WTC11 (cell line): ENCODE data around the gene POLK. TPM values are rescaled to one million over a fixed set of nuclear protein-coding genes. Genes with fewer than 3 reads are reported as not detected.

ENCODE experiments used
- ATAC-seq: fragments of 200-7000 bp; cut with Tn5 transposase; 2 replicates; pipeline ENCODE4 v1.10.0; 2021; ENCODE audit warnings: mild to moderate bottlenecking, moderate library complexity
- CTCF ChIA-PET: fragments of 300-600 bp; sonication (Branson Sonifier 250); formaldehyde crosslinking; loops from one replicate; lab custom pipeline; 2021; ENCODE audit warnings: antibody characterized with exemption; lab: Charles Lee
- POLR2A ChIA-PET: fragments of 350-600 bp; sonication (Branson Sonifier 250); formaldehyde crosslinking; loops from one replicate; lab custom pipeline; 2021; ENCODE audit warnings: antibody characterized with exemption; lab: Charles Lee
- DNase-seq: peaks from one replicate; pipeline ENCODE4 v3.0.0; 2021; ENCODE audit warnings: low spot score
- H3K27ac Mint-ChIP-seq: 2 replicates; pipeline ENCODE4 v1.8.0; 2021; ENCODE audit warnings: mixed read lengths
- H3K27me3 Mint-ChIP-seq: 2 replicates; pipeline ENCODE4 v1.8.0; 2021; ENCODE audit warnings: low read depth, mild to moderate bottlenecking, moderate library complexity, mixed read lengths
- H3K36me3 Mint-ChIP-seq: 2 replicates; pipeline ENCODE4 v1.8.0; 2021; ENCODE audit warnings: mixed read lengths
- H3K4me1 Mint-ChIP-seq: 2 replicates; pipeline ENCODE4 v1.8.0; 2022; ENCODE audit warnings: mixed read lengths
- H3K4me3 Mint-ChIP-seq: 2 replicates; pipeline ENCODE4 v1.8.0; 2021; ENCODE audit warnings: mild to moderate bottlenecking, moderate library complexity, mixed read lengths
- H3K9me3 Mint-ChIP-seq: 2 replicates; pipeline ENCODE4 v1.8.0; 2021; ENCODE audit warnings: mixed read lengths
- AR ChIP-seq: fragments of 250-450 bp; sonication (Bioruptor Pico); IDR thresholded peaks from 2 replicates; pipeline ENCODE4 v1.9.0; 2021; ENCODE audit warnings: mild to moderate bottlenecking
- CREM ChIP-seq: sonication (generic); formaldehyde crosslinking; IDR thresholded peaks from 2 replicates; pipeline ENCODE4 v1.8.1; 2022; ENCODE audit warnings: mild to moderate bottlenecking, missing genetic modification reagents, moderate library complexity
- E2F4 ChIP-seq: sonication (generic); formaldehyde crosslinking; IDR thresholded peaks from 2 replicates; pipeline ENCODE4 v1.8.1; 2022; ENCODE audit warnings: low read depth, mild to moderate bottlenecking, moderate library complexity, missing genetic modification reagents, borderline replicate concordance
- E2F5 ChIP-seq: sonication (generic); formaldehyde crosslinking; IDR thresholded peaks from 2 replicates; pipeline ENCODE4 v1.8.1; 2022; ENCODE audit warnings: mild to moderate bottlenecking, moderate library complexity, missing genetic modification reagents
- ESRRA ChIP-seq: sonication (generic); formaldehyde crosslinking; IDR thresholded peaks from 2 replicates; pipeline ENCODE4 v1.8.1; 2022; ENCODE audit warnings: mild to moderate bottlenecking, missing genetic modification reagents, borderline replicate concordance
- FOXJ3 ChIP-seq: sonication (generic); formaldehyde crosslinking; IDR thresholded peaks from 2 replicates; pipeline ENCODE4 v1.9.0; 2021; ENCODE audit warnings: missing genetic modification reagents, mild to moderate bottlenecking, borderline replicate concordance
- GTF2I ChIP-seq: fragments of 250-450 bp; sonication (Bioruptor Pico); conservative IDR thresholded peaks from 2 replicates; pipeline ENCODE4 v1.4.0; 2021; ENCODE audit warnings: mild to moderate bottlenecking
- IRF1 ChIP-seq: sonication (generic); formaldehyde crosslinking; IDR thresholded peaks from 2 replicates; pipeline ENCODE4 v1.8.0; 2023; ENCODE audit warnings: missing genetic modification reagents
- JAZF1 ChIP-seq: fragments of 250-450 bp; sonication (Bioruptor Pico); IDR thresholded peaks from 2 replicates; pipeline ENCODE4 v1.9.0; 2021; ENCODE audit warnings: moderate library complexity, mild to moderate bottlenecking, inconsistent platforms
- MAX ChIP-seq: sonication (generic); formaldehyde crosslinking; IDR thresholded peaks from 2 replicates; pipeline ENCODE4 v1.8.0; 2022; ENCODE audit warnings: mild to moderate bottlenecking, missing genetic modification reagents
- RELA ChIP-seq: sonication (generic); formaldehyde crosslinking; IDR thresholded peaks from 2 replicates; pipeline ENCODE4 v1.8.1; 2022; ENCODE audit warnings: missing genetic modification reagents, mild to moderate bottlenecking, borderline replicate concordance
- SP1 ChIP-seq: sonication (generic); formaldehyde crosslinking; conservative IDR thresholded peaks from 2 replicates; pipeline ENCODE4 v1.8.1; 2022; ENCODE audit warnings: missing genetic modification reagents
- TCF7 ChIP-seq: sonication (generic); formaldehyde crosslinking; IDR thresholded peaks from 2 replicates; pipeline ENCODE4 v1.8.0; 2022; ENCODE audit warnings: mild to moderate bottlenecking, low read depth, missing genetic modification reagents, moderate library complexity
- USF1 ChIP-seq: sonication (generic); formaldehyde crosslinking; IDR thresholded peaks from 2 replicates; pipeline ENCODE4 v1.8.0; 2022; ENCODE audit warnings: mild to moderate bottlenecking, missing genetic modification reagents
- ZNF263 ChIP-seq: sonication (generic); formaldehyde crosslinking; IDR thresholded peaks from 2 replicates; pipeline ENCODE4 v1.8.1; 2022; ENCODE audit warnings: low read depth, mild to moderate bottlenecking, moderate library complexity, missing genetic modification reagents
- ZNF512 ChIP-seq: sonication (generic); formaldehyde crosslinking; IDR thresholded peaks from 2 replicates; pipeline ENCODE4 v1.8.1; 2022; ENCODE audit warnings: missing genetic modification reagents, borderline replicate concordance
- ZNF671 ChIP-seq: fragments of 250-450 bp; sonication (Bioruptor Pico); IDR thresholded peaks from 2 replicates; pipeline ENCODE4 v1.8.0; 2021; ENCODE audit warnings: mild to moderate bottlenecking
- total RNA-seq: library from RNA; stranded (reverse); gene quantifications from 3 replicates; pipeline ENCODE4 v1.2.3, GENCODE V29; 2021

POLK gene
- total RNA-seq, 1 experiment from 2014 or later, result 7.1 TPM

GRCh38 chr5:75567710-75568109 is 56.0 kb downstream of the POLK start:
- no peak for ATAC-seq
- Mint-ChIP-seq H3K4me3 (no peak overlapping the region), H3K9me3 (peaks cover 20% of the 10 kb centered on the region), H3K4me1 (no peaks in the 10 kb centered on the region), H3K36me3 (peaks cover 29% of the 10 kb centered on the region), H3K27me3 (no peaks in the 10 kb centered on the region), H3K27ac (no peak overlapping the region)
- TF ChIP-seq ESRRA, result no peak
- TF ChIP-seq TCF7 (CRISPR knock-in tag), result no peak
- TF ChIP-seq GTF2I, result no peak
- TF ChIP-seq SP1, result no peak
- TF ChIP-seq RELA (CRISPR knock-in tag), result no peak
- TF ChIP-seq CREM, result no peak
- no peak for TF ChIP-seq JAZF1 (CRISPR knock-in tag)
- no peak for TF ChIP-seq MAX (CRISPR knock-in tag)
- no peak for TF ChIP-seq IRF1
- POLR2A ChIA-PET, result no interaction called here
- CTCF ChIA-PET, result no interaction called here
- DNase-seq, result no peak

- Mint-ChIP-seq H3K27me3 (no peaks in the 10 kb centered on the region), H3K4me3 (no peak overlapping the region), H3K4me1 (no peaks in the 10 kb centered on the region), H3K36me3 (peaks cover 27% of the 10 kb centered on the region), H3K27ac (no peak overlapping the region), H3K9me3 (peaks cover 17% of the 10 kb centered on the region)
- ATAC-seq (no peak), DNase-seq (no peak)
- no peak for TF ChIP-seq ZNF671 (CRISPR knock-in tag)
- no peak for TF ChIP-seq ZNF512 (CRISPR knock-in tag)
- TF ChIP-seq USF1 (CRISPR knock-in tag), result no peak
- no peak for TF ChIP-seq ZNF263 (CRISPR knock-in tag)
- no peak for TF ChIP-seq E2F4 (CRISPR knock-in tag)
- no peak for TF ChIP-seq E2F5 (CRISPR knock-in tag)
- TF ChIP-seq AR (CRISPR knock-in tag), result no peak
- no peak for TF ChIP-seq FOXJ3 (CRISPR knock-in tag)
- ChIA-PET POLR2A (no interaction called here), CTCF (no interaction called here)
Observed at GRCh38 chr5:75568202-75568601, 56.5 kb downstream of the POLK start.
